PC-9 (cell line): Measurements from ENCODE around the gene DLK1. TPM values are rescaled to one million over a fixed set of nuclear protein-coding genes. Genes with fewer than 3 reads are reported as not detected.

ENCODE experiments used
- BruUV-seq: library from RNA; stranded (reverse); fragments of 400-500 nt; replicated peaks from 2 replicates; lab custom pipeline; 2021; lab: Mats Ljungman, UMichigan
- CTCF ChIA-PET: fragments of 300-600 bp; sonication (Branson Sonifier 250); formaldehyde crosslinking; loops from one replicate; lab custom pipeline; 2022; ENCODE audit warnings: antibody characterized with exemption; lab: Charles Lee
- POLR2A ChIA-PET: fragments of 300-600 bp; sonication (Branson Sonifier 250); formaldehyde crosslinking; loops from one replicate; lab custom pipeline; 2022; ENCODE audit warnings: antibody characterized with exemption; ENCODE audit not compliant: unreplicated experiment; lab: Charles Lee
- DNase-seq, 2 experiments: peaks; one replicate each; pipeline versions ENCODE4 v3.0.0 to v3.0.0-alpha.2; 2015 to 2022; ENCODE audit warnings: mixed read lengths in 1 of 2
- H2AFZ ChIP-seq: fragments of 200-600 bp; sonication (generic); 2 replicates; pipeline ENCODE4 v1.8.1; 2017; ENCODE audit warnings: antibody characterized with exemption
- H3F3A ChIP-seq: fragments of 200-600 bp; sonication (generic); 2 replicates; pipeline ENCODE4 v1.8.1; 2017; ENCODE audit warnings: antibody characterized with exemption, mild to moderate bottlenecking, low read depth; ENCODE audit not compliant: insufficient read depth
- H3K27ac ChIP-seq: fragments of 200-600 bp; sonication (generic); 2 replicates; pipeline ENCODE4 v1.6.1; 2016; ENCODE audit warnings: mixed run types
- H3K27me3 ChIP-seq: fragments of 200-600 bp; sonication (generic); 2 replicates; pipeline ENCODE4 v1.6.1; 2016; ENCODE audit warnings: low read depth, mixed run types; ENCODE audit not compliant: insufficient read depth
- H3K36me3 ChIP-seq: fragments of 200-600 bp; sonication (generic); 2 replicates; pipeline ENCODE4 v1.6.1; 2016; ENCODE audit warnings: low read depth, mixed run types
- H3K4me1 ChIP-seq: fragments of 200-600 bp; sonication (generic); replicated peaks from 2 replicates; pipeline ENCODE4 v1.6.1; 2016; ENCODE audit warnings: mixed run types; ENCODE audit not compliant: insufficient read depth
- H3K4me2 ChIP-seq: fragments of 200-600 bp; sonication (generic); 2 replicates; pipeline ENCODE4 v1.6.1; 2017; ENCODE audit warnings: mixed run types
- H3K4me3 ChIP-seq: fragments of 200-600 bp; sonication (generic); 2 replicates; pipeline ENCODE4 v1.6.1; 2016; ENCODE audit warnings: mixed run types
- H3K79me2 ChIP-seq: fragments of 200-600 bp; sonication (generic); 2 replicates; pipeline ENCODE4 v1.6.1; 2017; ENCODE audit warnings: low read depth, mixed run types
- H3K9me2 ChIP-seq: fragments of 200-600 bp; sonication (generic); 2 replicates; pipeline ENCODE4 v1.8.1; 2017; ENCODE audit warnings: mild to moderate bottlenecking; ENCODE audit not compliant: insufficient read depth
- H3K9me3 ChIP-seq: fragments of 200-600 bp; sonication (generic); 2 replicates; pipeline ENCODE4 v1.8.1; 2016; ENCODE audit warnings: low read depth; ENCODE audit not compliant: insufficient read depth
- H4K20me1 ChIP-seq: fragments of 200-600 bp; sonication (generic); 2 replicates; pipeline ENCODE4 v1.8.1; 2017; ENCODE audit not compliant: insufficient read depth
- EZH2 ChIP-seq: fragments of 200-600 bp; sonication (generic); IDR thresholded peaks from 2 replicates; pipeline ENCODE4 v1.8.0; 2017; ENCODE audit warnings: antibody characterized with exemption, low read depth
- intact Hi-C: fragments of 100-400 bp; cut with micrococcal nuclease; formaldehyde crosslinking; loops from one replicate; pipeline ENCODE4 v1.10.0; 2022; ENCODE audit not compliant: unreplicated experiment
- total RNA-seq: library from RNA; stranded (reverse); gene quantifications from 2 replicates; pipeline ENCODE4 v1.2.3, GENCODE V29; 2021
- TF ChIP-seq, protein P1 (sequence below): fragments of 200-600 bp; sonication (generic); conservative IDR thresholded peaks from 2 replicates; pipeline ENCODE4 v1.6.1; 2017; ENCODE audit warnings: mixed run types, antibody characterized with exemption, mild to moderate bottlenecking, moderate library complexity

Gene DLK1
- total RNA-seq, 1 experiment from 2014 or later, result not detected

DNA sequence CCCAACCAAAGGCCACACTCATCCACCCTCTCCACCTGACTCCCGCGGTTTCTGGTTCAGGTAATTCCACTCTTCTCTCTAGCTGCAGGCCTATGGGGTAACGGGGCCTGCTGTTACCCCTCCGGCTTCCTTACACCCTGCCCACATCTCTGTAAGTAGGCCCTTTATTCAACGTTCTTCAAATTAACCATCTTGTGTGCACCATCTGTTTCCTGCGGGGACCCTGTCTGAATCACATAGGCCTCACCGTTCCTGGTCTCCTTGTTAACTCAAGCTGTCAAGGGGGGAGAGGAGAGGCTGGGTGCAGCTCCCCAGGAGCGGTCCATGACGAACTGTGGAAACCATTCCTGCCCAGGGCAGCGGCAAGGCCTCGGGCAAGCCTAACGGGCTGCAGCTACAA lies 9.3 kb upstream of the DLK1 start:
- Histone ChIP-seq H4K20me1 (no peaks in the 10 kb centered on the region), H3K27ac (no peak overlapping the region), H3F3A (no peaks in the 10 kb centered on the region), H3K4me1 (no peaks in the 10 kb centered on the region), H3K9me2 (no peaks in the 10 kb centered on the region), H3K36me3 (no peaks in the 10 kb centered on the region), H3K27me3 (peaks cover 36% of the 10 kb centered on the region), H3K4me3 (no peak overlapping the region), H3K9me3 (no peaks in the 10 kb centered on the region), H3K4me2 (no peak overlapping the region), H3K79me2 (no peaks in the 10 kb centered on the region), H2AFZ (no peak overlapping the region)
- DNase-seq, result no peak
- ChIA-PET POLR2A (no interaction called here), CTCF (no interaction called here)
- TF ChIP-seq, protein P1, sequence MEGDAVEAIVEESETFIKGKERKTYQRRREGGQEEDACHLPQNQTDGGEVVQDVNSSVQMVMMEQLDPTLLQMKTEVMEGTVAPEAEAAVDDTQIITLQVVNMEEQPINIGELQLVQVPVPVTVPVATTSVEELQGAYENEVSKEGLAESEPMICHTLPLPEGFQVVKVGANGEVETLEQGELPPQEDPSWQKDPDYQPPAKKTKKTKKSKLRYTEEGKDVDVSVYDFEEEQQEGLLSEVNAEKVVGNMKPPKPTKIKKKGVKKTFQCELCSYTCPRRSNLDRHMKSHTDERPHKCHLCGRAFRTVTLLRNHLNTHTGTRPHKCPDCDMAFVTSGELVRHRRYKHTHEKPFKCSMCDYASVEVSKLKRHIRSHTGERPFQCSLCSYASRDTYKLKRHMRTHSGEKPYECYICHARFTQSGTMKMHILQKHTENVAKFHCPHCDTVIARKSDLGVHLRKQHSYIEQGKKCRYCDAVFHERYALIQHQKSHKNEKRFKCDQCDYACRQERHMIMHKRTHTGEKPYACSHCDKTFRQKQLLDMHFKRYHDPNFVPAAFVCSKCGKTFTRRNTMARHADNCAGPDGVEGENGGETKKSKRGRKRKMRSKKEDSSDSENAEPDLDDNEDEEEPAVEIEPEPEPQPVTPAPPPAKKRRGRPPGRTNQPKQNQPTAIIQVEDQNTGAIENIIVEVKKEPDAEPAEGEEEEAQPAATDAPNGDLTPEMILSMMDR, result no peak
- TF ChIP-seq EZH2, result no peak
- intact Hi-C loops, result no loop called here
- BruUV-seq, result no TSS peak

DNA sequence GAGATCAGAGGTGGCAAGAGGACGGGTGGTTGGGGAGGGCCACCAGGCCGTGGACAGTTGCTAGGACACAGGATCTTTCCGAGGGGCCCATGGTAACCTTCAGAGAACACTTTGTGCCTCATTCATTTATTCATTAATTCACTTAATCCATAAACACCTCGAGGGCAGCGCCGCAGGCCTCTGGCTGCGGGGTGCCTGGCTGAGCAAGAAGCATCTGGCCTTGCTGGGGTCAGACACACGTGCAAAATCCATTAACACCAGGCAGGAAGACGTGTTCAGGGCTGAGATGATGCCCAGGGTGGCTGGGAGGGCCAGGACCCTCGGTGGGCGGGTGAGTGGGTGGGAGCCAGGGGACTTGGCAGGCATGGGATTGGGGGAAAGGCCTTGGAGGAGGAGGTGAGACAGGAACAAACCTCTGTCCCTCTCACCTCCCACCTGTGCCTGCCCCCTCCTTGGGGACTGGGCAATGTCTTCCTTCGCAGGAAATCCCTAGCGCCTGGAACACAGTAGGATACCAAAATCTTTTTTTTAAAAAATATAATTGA lies 6.6 kb upstream of the DLK1 start:
- no peaks in the 10 kb centered on the region for H3K9me2 ChIP-seq
- no peak overlapping the region for H2AFZ ChIP-seq
- H3K9me3 ChIP-seq, result no peaks in the 10 kb centered on the region
- TF ChIP-seq EZH2, result no peak
- TF ChIP-seq, protein P1, result no peak
- DNase-seq, result no peak
- no peaks in the 10 kb centered on the region for H4K20me1 ChIP-seq
- no TSS peak for BruUV-seq
- H3K4me3 ChIP-seq, result no peak overlapping the region
- peaks cover 51% of the 10 kb centered on the region for H3K27me3 ChIP-seq
- intact Hi-C loops, result no loop called here
- H3K79me2 ChIP-seq, result no peaks in the 10 kb centered on the region
- ChIA-PET CTCF (no interaction called here), POLR2A (no interaction called here)
- no peak overlapping the region for H3K4me2 ChIP-seq
- no peaks in the 10 kb centered on the region for H3K4me1 ChIP-seq
- no peaks in the 10 kb centered on the region for H3K36me3 ChIP-seq
- no peak overlapping the region for H3K27ac ChIP-seq
- H3F3A ChIP-seq, result no peaks in the 10 kb centered on the region

DNA sequence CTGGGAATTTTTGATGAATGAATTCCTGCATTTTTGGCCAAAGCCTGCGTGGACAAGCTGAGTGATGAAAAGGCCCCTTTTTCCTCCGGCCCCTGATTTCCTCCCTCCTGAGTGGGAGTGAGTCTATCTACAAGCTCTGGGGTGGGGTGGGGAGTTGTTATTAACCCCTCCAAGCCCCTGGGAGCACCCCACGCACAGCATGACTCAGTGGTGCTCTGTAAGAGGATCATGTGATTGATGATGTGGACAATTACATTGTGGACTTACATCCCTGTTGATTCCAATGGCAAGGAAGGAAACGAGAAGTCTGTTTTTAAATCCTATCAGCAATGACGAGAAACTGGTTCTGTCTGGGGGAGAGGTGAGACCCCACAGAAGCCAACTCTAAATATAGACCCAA lies 5.1 kb upstream of the DLK1 start:
- Histone ChIP-seq H3K4me1 (no peaks in the 10 kb centered on the region), H3F3A (no peaks in the 10 kb centered on the region), H3K9me2 (no peaks in the 10 kb centered on the region), H3K27ac (no peak overlapping the region), H3K27me3 (peaks cover 51% of the 10 kb centered on the region), H3K9me3 (no peaks in the 10 kb centered on the region), H3K4me2 (no peak overlapping the region), H4K20me1 (no peaks in the 10 kb centered on the region), H2AFZ (no peak overlapping the region), H3K4me3 (no peak overlapping the region), H3K36me3 (no peaks in the 10 kb centered on the region), H3K79me2 (no peaks in the 10 kb centered on the region)
- ChIA-PET POLR2A (no interaction called here), CTCF (no interaction called here)
- no peak for DNase-seq
- intact Hi-C loops, result no loop called here
- TF ChIP-seq, protein P1, result no peak
- no peak for TF ChIP-seq EZH2
- no TSS peak for BruUV-seq
